ENCODE results near the gene MMP1. TPM values are rescaled to one million over a fixed set of nuclear protein-coding genes. Genes with fewer than 3 reads are reported as not detected.

Gene MMP1
- total and polyA plus RNA-seq, 2 of the 13 experiments (the other 11 are each of a cell fraction or from before 2014, with no cell fraction given): 0.09 to 0.21 TPM

DNA sequence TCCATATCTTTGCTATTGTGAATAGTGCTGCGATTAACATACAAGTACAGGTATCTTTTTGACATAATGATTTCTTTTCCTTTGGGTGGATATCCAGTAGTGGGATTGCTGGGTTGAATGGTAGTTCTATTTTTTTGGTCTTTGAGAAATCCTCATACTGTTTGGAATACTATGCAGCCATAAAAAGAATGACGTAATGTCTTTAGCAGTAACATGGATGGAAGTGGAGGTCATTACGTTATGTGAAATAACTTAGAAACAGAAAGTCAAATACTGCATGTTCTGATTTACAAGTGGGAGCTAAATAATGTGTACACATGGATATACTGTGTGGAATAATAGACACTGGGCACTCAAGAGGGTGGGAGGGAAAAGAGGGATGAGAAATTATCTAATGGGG is 13.6 kb downstream of the MMP1 start:
- Histone ChIP-seq H3K4me1 (ENCODE audit: insufficient read depth, low read length) (no peaks in the 10 kb centered on the region), H4K20me1 (ENCODE audit: insufficient read depth, low read length) (no peaks in the 10 kb centered on the region), H3K27me3 (ENCODE audit: control insufficient read depth in 1 of 2, insufficient read depth in 2 of 2, low read length in 2 of 2) (no peaks in the 10 kb centered on the region), H3K4me2 (ENCODE audit: low read depth, low read length) (no peak overlapping the region), H3K9ac (ENCODE audit: insufficient read depth, low read depth, low read length) (no peak overlapping the region), H3K9me3 (ENCODE audit: low read length) (no peaks in the 10 kb centered on the region), H3K27ac (ENCODE audit: extremely low read length, insufficient read depth, low read length) (no peak overlapping the region), H3K79me2 (ENCODE audit: insufficient read depth, low read length) (no peaks in the 10 kb centered on the region), H3K36me3 (replicated peaks in 1 of 2; ENCODE audit: control insufficient read depth in 1 of 2, insufficient read depth in 2 of 2, low read length in 2 of 2) (no peaks in the 10 kb centered on the region), H3K4me3 (replicated peaks in 1 of 3; ENCODE audit: insufficient read depth in 1 of 3, low read depth in 2 of 3, low read length in 3 of 3) (no peak overlapping the region), H2AFZ (ENCODE audit: low read length) (no peak overlapping the region)
- TF ChIP-seq ATF7 (IDR thresholded peaks at IDR 0.05) (peak; percentile 97), ATF7 (CRISPR knock-in tag; IDR thresholded peaks at IDR 0.05) (no peak), ZNF234 (CRISPR knock-in tag; conservative IDR thresholded peaks at IDR 0.05) (no peak)
- in situ Hi-C loops (cut with HindIII; ENCODE audit: extremely low pct_ligation_motif_present, low pct_unique_long_range_greater_than_20kb) (no loop called here), intact Hi-C loops (cut with micrococcal nuclease; ENCODE audit: unreplicated experiment) (no loop called here)
- POLR2A ChIA-PET: no interaction called here
- BruUV-seq (replicated peaks): no TSS peak
- DNase-seq (ENCODE audit: low spot score) (no peak), FAIRE-seq (no peak), ATAC-seq (no peak)
- CTCF ChIA-PET (ENCODE audit: low intra/inter-chr PET ratio, low total read pairs): no interaction called here
- 26% methylated on average over 3 of the region's 3 CpGs for WGBS (ENCODE audit: low lambda C conversion rate)

DNA sequence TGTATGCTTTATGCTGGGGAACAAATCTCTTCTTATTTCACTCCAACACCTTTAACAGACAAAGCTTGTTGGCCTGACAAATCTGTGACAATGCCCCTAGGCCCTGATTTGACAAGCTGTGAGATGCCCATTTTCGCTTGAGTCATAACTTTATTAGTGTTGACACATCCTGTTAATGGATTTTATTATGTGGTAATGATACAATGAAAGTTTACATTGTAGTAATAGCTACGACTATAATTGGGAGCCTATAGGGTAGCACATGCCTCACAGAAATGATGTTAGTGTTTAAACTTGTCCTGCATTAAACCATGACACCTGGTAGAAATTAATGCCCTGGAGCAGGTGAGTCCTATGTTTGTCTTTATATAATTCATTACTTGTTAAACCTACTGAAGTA is 14.2 kb downstream of the MMP1 start:
- Histone ChIP-seq H3K27ac (ENCODE audit: extremely low read length, insufficient read depth, low read length) (no peak overlapping the region), H3K4me3 (replicated peaks in 1 of 3; ENCODE audit: insufficient read depth in 1 of 3, low read depth in 2 of 3, low read length in 3 of 3) (no peak overlapping the region), H4K20me1 (ENCODE audit: insufficient read depth, low read length) (no peaks in the 10 kb centered on the region), H3K79me2 (ENCODE audit: insufficient read depth, low read length) (no peaks in the 10 kb centered on the region), H3K4me2 (ENCODE audit: low read depth, low read length) (no peak overlapping the region), H3K4me1 (ENCODE audit: insufficient read depth, low read length) (no peaks in the 10 kb centered on the region), H3K27me3 (ENCODE audit: control insufficient read depth in 1 of 2, insufficient read depth in 2 of 2, low read length in 2 of 2) (no peaks in the 10 kb centered on the region), H3K9me3 (ENCODE audit: low read length) (no peaks in the 10 kb centered on the region), H3K36me3 (replicated peaks in 1 of 2; ENCODE audit: control insufficient read depth in 1 of 2, insufficient read depth in 2 of 2, low read length in 2 of 2) (no peaks in the 10 kb centered on the region), H2AFZ (ENCODE audit: low read length) (no peak overlapping the region), H3K9ac (ENCODE audit: insufficient read depth, low read depth, low read length) (no peak overlapping the region)
- in situ Hi-C loops (cut with HindIII; ENCODE audit: extremely low pct_ligation_motif_present, low pct_unique_long_range_greater_than_20kb): no loop called here
- DNase-seq (ENCODE audit: low spot score): no peak
- no peak for FAIRE-seq
- ChIA-PET CTCF (ENCODE audit: low intra/inter-chr PET ratio, low total read pairs) (no interaction called here), POLR2A (no interaction called here)
- intact Hi-C loops (cut with micrococcal nuclease; ENCODE audit: unreplicated experiment): no loop called here
- WGBS (ENCODE audit: low lambda C conversion rate): 8% methylated on average over 2 of the region's 2 CpGs
- ATAC-seq: no peak
- no peak for TF ChIP-seq ZNF724P (CRISPR knock-in tag; IDR thresholded peaks at IDR 0.05; ENCODE audit: borderline replicate concordance)
- no TSS peak for BruUV-seq (replicated peaks)

Measured in HepG2 (cell line).